HepG2 (cell line): ENCODE measurements around the gene PIGO. TPM values are rescaled to one million over a fixed set of nuclear protein-coding genes. Genes with fewer than 3 reads are reported as not detected.

ENCODE experiments used
- ARID5B ChIP-seq: IDR thresholded peaks from 2 replicates; pipeline ENCODE4 v1.4.0; 2020; ENCODE audit warnings: mild to moderate bottlenecking, missing genetic modification reagents
- ATRX ChIP-seq: sonication (generic); formaldehyde crosslinking; IDR thresholded peaks from 2 replicates; pipeline ENCODE4 v1.4.0; 2020; ENCODE audit warnings: missing genetic modification reagents, borderline replicate concordance
- EED ChIP-seq: sonication (generic); formaldehyde crosslinking; IDR thresholded peaks from 2 replicates; pipeline ENCODE4 v1.5.0; 2020; ENCODE audit warnings: mild to moderate bottlenecking, missing genetic modification reagents
- ELF1 ChIP-seq: sonication (generic); formaldehyde crosslinking; IDR thresholded peaks from 2 replicates; pipeline ENCODE4 v1.4.0; 2020; ENCODE audit warnings: missing genetic modification reagents
- GATAD2A ChIP-seq: IDR thresholded peaks from 2 replicates; pipeline ENCODE4 v1.6.1; 2016
- GPBP1L1 ChIP-seq: sonication (generic); formaldehyde crosslinking; IDR thresholded peaks from 2 replicates; pipeline ENCODE4 v1.5.0; 2020; ENCODE audit warnings: mild to moderate bottlenecking, missing genetic modification reagents
- JUND ChIP-seq: sonication (generic); formaldehyde crosslinking; IDR thresholded peaks from 2 replicates; pipeline ENCODE4 v1.8.0; 2022; ENCODE audit warnings: mild to moderate bottlenecking, missing genetic modification reagents
- MTF2 ChIP-seq: sonication (generic); formaldehyde crosslinking; IDR thresholded peaks from 2 replicates; pipeline ENCODE4 v1.5.0; 2020; ENCODE audit warnings: missing genetic modification reagents, borderline replicate concordance
- MYNN ChIP-seq: sonication (generic); formaldehyde crosslinking; IDR thresholded peaks from 2 replicates; pipeline ENCODE4 v1.4.0; 2020; ENCODE audit warnings: mild to moderate bottlenecking, low read depth, missing genetic modification reagents
- NFIB ChIP-seq: sonication (generic); formaldehyde crosslinking; IDR thresholded peaks from 2 replicates; pipeline ENCODE4 v1.9.0; 2021; ENCODE audit warnings: missing genetic modification reagents, mild to moderate bottlenecking, borderline replicate concordance
- SIN3A ChIP-seq: IDR thresholded peaks from 2 replicates; pipeline ENCODE4 v1.6.1; 2011; ENCODE audit warnings: low read depth, mild to moderate bottlenecking, control low read depth, low read length, borderline replicate concordance
- SNAPC2 ChIP-seq: sonication (generic); formaldehyde crosslinking; IDR thresholded peaks from 2 replicates; pipeline ENCODE4 v1.8.1; 2022; ENCODE audit warnings: mild to moderate bottlenecking, missing genetic modification reagents
- TEF ChIP-seq: sonication (generic); formaldehyde crosslinking; IDR thresholded peaks from 2 replicates; pipeline ENCODE4 v1.5.0; 2020; ENCODE audit warnings: missing genetic modification reagents
- THAP11 ChIP-seq: IDR thresholded peaks from 2 replicates; pipeline ENCODE4 v1.6.1; 2016; ENCODE audit warnings: missing biosample characterization, missing genetic modification reagents
- ZBTB1 ChIP-seq: sonication (generic); formaldehyde crosslinking; IDR thresholded peaks from 2 replicates; pipeline ENCODE4 v1.4.0; 2020; ENCODE audit warnings: missing genetic modification reagents, borderline replicate concordance
- ZBTB20 ChIP-seq: sonication (generic); formaldehyde crosslinking; IDR thresholded peaks from 2 replicates; pipeline ENCODE4 v1.8.1; 2023; ENCODE audit warnings: missing genetic modification reagents, low read depth, mild to moderate bottlenecking, borderline replicate concordance
- ZNF564 ChIP-seq: sonication (generic); formaldehyde crosslinking; IDR thresholded peaks from 2 replicates; pipeline ENCODE4 v1.8.1; 2023; ENCODE audit warnings: mild to moderate bottlenecking, missing genetic modification reagents
- polyA plus RNA-seq, 8 experiments: library from polyadenylated mRNA; depleted of rRNA in 3 of 8; stranded (reverse) in 7 of 8; unstranded in 1 of 8; fragments of >200 nt; fragmentation: Illumina TruSeq in 4 of 8; extraction: Trizol in 4 of 8; gene quantifications; 2 replicates each; pipeline versions ENCODE4 v1.2.1 to v1.2.3, GENCODE V29; 2011 to 2016; ENCODE audit warnings: low read depth in 4 of 8, missing spikeins in 1 of 8, mixed read lengths in 1 of 8; ENCODE audit not compliant: insufficient read depth in 1 of 8
- total RNA-seq, 5 experiments: library from RNA; depleted of rRNA; stranded (reverse); fragments of >200 nt; fragmentation: Illumina TruSeq; extraction: Trizol; gene quantifications; 2 replicates each; pipeline ENCODE4 v1.2.3, GENCODE V29; 2016; ENCODE audit warnings: low read depth in 1 of 5
- TF ChIP-seq, protein P1 (sequence below): sonication (generic); formaldehyde crosslinking; IDR thresholded peaks from 2 replicates; pipeline ENCODE4 v1.4.0; 2020; ENCODE audit warnings: mild to moderate bottlenecking, missing genetic modification reagents, borderline replicate concordance

PIGO gene
- total and polyA plus RNA-seq, 2 of the 13 experiments (the other 11 are each of a cell fraction or from before 2014, with no cell fraction given): 20.5 to 26.2 TPM

- TF ChIP-seq, protein P1, sequence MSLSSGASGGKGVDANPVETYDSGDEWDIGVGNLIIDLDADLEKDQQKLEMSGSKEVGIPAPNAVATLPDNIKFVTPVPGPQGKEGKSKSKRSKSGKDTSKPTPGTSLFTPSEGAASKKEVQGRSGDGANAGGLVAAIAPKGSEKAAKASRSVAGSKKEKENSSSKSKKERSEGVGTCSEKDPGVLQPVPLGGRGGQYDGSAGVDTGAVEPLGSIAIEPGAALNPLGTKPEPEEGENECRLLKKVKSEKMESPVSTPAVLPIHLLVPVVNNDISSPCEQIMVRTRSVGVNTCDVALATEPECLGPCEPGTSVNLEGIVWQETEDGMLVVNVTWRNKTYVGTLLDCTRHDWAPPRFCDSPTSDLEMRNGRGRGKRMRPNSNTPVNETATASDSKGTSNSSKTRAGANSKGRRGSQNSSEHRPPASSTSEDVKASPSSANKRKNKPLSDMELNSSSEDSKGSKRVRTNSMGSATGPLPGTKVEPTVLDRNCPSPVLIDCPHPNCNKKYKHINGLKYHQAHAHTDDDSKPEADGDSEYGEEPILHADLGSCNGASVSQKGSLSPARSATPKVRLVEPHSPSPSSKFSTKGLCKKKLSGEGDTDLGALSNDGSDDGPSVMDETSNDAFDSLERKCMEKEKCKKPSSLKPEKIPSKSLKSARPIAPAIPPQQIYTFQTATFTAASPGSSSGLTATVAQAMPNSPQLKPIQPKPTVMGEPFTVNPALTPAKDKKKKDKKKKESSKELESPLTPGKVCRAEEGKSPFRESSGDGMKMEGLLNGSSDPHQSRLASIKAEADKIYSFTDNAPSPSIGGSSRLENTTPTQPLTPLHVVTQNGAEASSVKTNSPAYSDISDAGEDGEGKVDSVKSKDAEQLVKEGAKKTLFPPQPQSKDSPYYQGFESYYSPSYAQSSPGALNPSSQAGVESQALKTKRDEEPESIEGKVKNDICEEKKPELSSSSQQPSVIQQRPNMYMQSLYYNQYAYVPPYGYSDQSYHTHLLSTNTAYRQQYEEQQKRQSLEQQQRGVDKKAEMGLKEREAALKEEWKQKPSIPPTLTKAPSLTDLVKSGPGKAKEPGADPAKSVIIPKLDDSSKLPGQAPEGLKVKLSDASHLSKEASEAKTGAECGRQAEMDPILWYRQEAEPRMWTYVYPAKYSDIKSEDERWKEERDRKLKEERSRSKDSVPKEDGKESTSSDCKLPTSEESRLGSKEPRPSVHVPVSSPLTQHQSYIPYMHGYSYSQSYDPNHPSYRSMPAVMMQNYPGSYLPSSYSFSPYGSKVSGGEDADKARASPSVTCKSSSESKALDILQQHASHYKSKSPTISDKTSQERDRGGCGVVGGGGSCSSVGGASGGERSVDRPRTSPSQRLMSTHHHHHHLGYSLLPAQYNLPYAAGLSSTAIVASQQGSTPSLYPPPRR (CRISPR knock-in tag): no peak
- TF ChIP-seq ELF1 (CRISPR knock-in tag): no peak; the same call in 1 of the 2 replicates
- peak; percentile 62; the same call in 1 of the 2 replicates for TF ChIP-seq SIN3A
- TF ChIP-seq EED: 0 out of 2 replicates have a peak, but pooled peaks have one; percentile 55
- no peak for TF ChIP-seq ZNF564 (CRISPR knock-in tag)
- TF ChIP-seq JUND (CRISPR knock-in tag): no peak
- TF ChIP-seq MTF2 (CRISPR knock-in tag): no peak
- no peak for TF ChIP-seq GPBP1L1 (CRISPR knock-in tag)
- TF ChIP-seq ZBTB20 (CRISPR knock-in tag): no peak
- TF ChIP-seq TEF (CRISPR knock-in tag): no peak
- no peak for TF ChIP-seq NFIB (CRISPR knock-in tag)
- TF ChIP-seq ATRX (CRISPR knock-in tag): no peak
- peak; percentile 58 for TF ChIP-seq GATAD2A (CRISPR knock-in tag)
- no peak for TF ChIP-seq ZBTB1 (CRISPR knock-in tag)
- TF ChIP-seq THAP11 (CRISPR knock-in tag): peak; percentile 41; the same call in 1 of the 2 replicates
- 0 out of 2 replicates have a peak, but pooled peaks have one; percentile 2 for TF ChIP-seq ARID5B (CRISPR knock-in tag)
- TF ChIP-seq SNAPC2 (CRISPR knock-in tag): no peak
- no peak for TF ChIP-seq MYNN (CRISPR knock-in tag)
These were observed 14.9 kb upstream of the PIGO start (continued) for GRCh38 chr9:35111001-35111933.
